Smooth muscle cell (in vitro differentiated cells): ENCODE results near the gene CHSY3. TPM values are rescaled to one million over a fixed set of nuclear protein-coding genes. Genes with fewer than 3 reads are reported as not detected.

Experiments
- DNase-seq: peaks from one replicate; lab custom pipeline; 2025; ENCODE audit not compliant: unreplicated experiment; lab: John Stamatoyannopoulos, UW
- H2AFZ ChIP-seq: fragments of 200-600 bp; sonication (generic); 2 replicates; pipeline ENCODE4 v1.6.0; 2016; ENCODE audit warnings: antibody characterized with exemption, low read depth, mild to moderate bottlenecking
- H3F3A ChIP-seq: fragments of 200-600 bp; sonication (generic); 2 replicates; pipeline ENCODE4 v1.6.0; 2017; ENCODE audit warnings: antibody characterized with exemption, low read depth
- H3K27ac ChIP-seq: fragments of 200-600 bp; sonication (generic); 2 replicates; pipeline ENCODE4 v1.5.1; 2016; ENCODE audit warnings: low read depth, mild to moderate bottlenecking
- H3K27me3 ChIP-seq: fragments of 200-600 bp; sonication (generic); 2 replicates; pipeline ENCODE4 v1.6.1; 2016; ENCODE audit warnings: low read depth, mild to moderate bottlenecking
- H3K36me3 ChIP-seq: fragments of 200-600 bp; sonication (generic); 2 replicates; pipeline ENCODE4 v1.5.1; 2016; ENCODE audit warnings: low read depth
- H3K4me1 ChIP-seq: fragments of 200-600 bp; sonication (generic); 2 replicates; pipeline ENCODE4 v1.5.1; 2016; ENCODE audit warnings: low read depth
- H3K4me2 ChIP-seq: fragments of 200-600 bp; sonication (generic); 2 replicates; pipeline ENCODE4 v1.6.0; 2016; ENCODE audit warnings: mild to moderate bottlenecking
- H3K4me3 ChIP-seq: fragments of 200-600 bp; sonication (generic); 2 replicates; pipeline ENCODE4 v1.5.1; 2016; ENCODE audit warnings: mild to moderate bottlenecking
- H3K79me2 ChIP-seq: fragments of 200-600 bp; sonication (generic); 2 replicates; pipeline ENCODE4 v1.6.0; 2016; ENCODE audit warnings: low read depth, mild to moderate bottlenecking
- H3K9ac ChIP-seq: fragments of 200-600 bp; sonication (generic); 2 replicates; pipeline ENCODE4 v1.6.0; 2016; ENCODE audit warnings: low read depth
- H3K9me3 ChIP-seq: fragments of 200-600 bp; sonication (generic); replicated peaks from 2 replicates; pipeline ENCODE4 v1.5.1; 2016; ENCODE audit warnings: low read depth
- H4K20me1 ChIP-seq: fragments of 200-600 bp; sonication (generic); 2 replicates; pipeline ENCODE4 v1.6.0; 2016; ENCODE audit warnings: low read depth
- CTCF ChIP-seq: fragments of 200-600 bp; sonication (generic); IDR thresholded peaks from 2 replicates; pipeline ENCODE4 v1.5.1; 2017; ENCODE audit warnings: borderline replicate concordance, mild to moderate bottlenecking, antibody characterized with exemption; ENCODE audit not compliant: insufficient read depth, poor library complexity, severe bottlenecking
- WGBS: methylation state at CpG from one replicate; pipeline ENCODE4 v1.1.7; 2016; ENCODE audit warnings: low lambda C conversion rate; 5-methylcytosine and 5-hydroxymethylcytosine counted together
- polyA plus RNA-seq: library from polyadenylated mRNA; unstranded; fragments of >200 nt; fragmentation: Nextera tagmentation; extraction: Ambion mirVana; gene quantifications from 2 replicates; pipeline ENCODE4 v1.2.1, GENCODE V29; 2016
- total RNA-seq: library from RNA; depleted of rRNA; stranded (reverse); fragments of >200 nt; gene quantifications from 2 replicates; pipeline ENCODE4 v1.2.3, GENCODE V29; 2014

CHSY3 gene
- total and polyA plus RNA-seq, 2 experiments from 2014 or later: 12.7 to 15.6 TPM

- peak overlapping the region; percentile 95 for H2AFZ ChIP-seq
- H3K27me3 ChIP-seq: no peaks in the 10 kb centered on the region
- H3K36me3 ChIP-seq: no peaks in the 10 kb centered on the region
- peaks cover 5% of the 10 kb centered on the region for H3F3A ChIP-seq
- peak overlapping the region; percentile 21 for H3K9ac ChIP-seq
- peaks cover 18% of the 10 kb centered on the region for H3K79me2 ChIP-seq
- WGBS: under 1% methylated on average over 67 of the region's 105 CpGs
- DNase-seq: no peak
- H3K9me3 ChIP-seq: no peaks in the 10 kb centered on the region
- TF ChIP-seq CTCF: no peak
- H3K27ac ChIP-seq: no peak overlapping the region
- peaks cover 13% of the 10 kb centered on the region for H4K20me1 ChIP-seq
- H3K4me3 ChIP-seq: peak overlapping the region; percentile 84
- peaks cover 7% of the 10 kb centered on the region for H3K4me1 ChIP-seq
- peak overlapping the region; percentile 98 for H3K4me2 ChIP-seq
Observed at GRCh38 chr5:129904667-129905472, 605 bp downstream of the CHSY3 start.

- Histone ChIP-seq H3K27me3 (no peaks in the 10 kb centered on the region), H4K20me1 (peaks cover 13% of the 10 kb centered on the region), H3K9me3 (no peaks in the 10 kb centered on the region), H3K36me3 (no peaks in the 10 kb centered on the region), H3K9ac (no peak overlapping the region), H3K27ac (no peak overlapping the region), H3K79me2 (peaks cover 18% of the 10 kb centered on the region), H3K4me1 (peaks cover 7% of the 10 kb centered on the region), H2AFZ (peak overlapping the region; percentile 67), H3K4me3 (peak overlapping the region; percentile 84), H3K4me2 (peak overlapping the region; percentile 98), H3F3A (peaks cover 5% of the 10 kb centered on the region)
- TF ChIP-seq CTCF: no peak
- WGBS: under 1% methylated on average over 37 of the region's 37 CpGs
- DNase-seq: no peak
Observed at GRCh38 chr5:129905473-129906176, 1.4 kb downstream of the CHSY3 start.

GRCh38 chr5:129906177-129906887, 2.1 kb downstream of the CHSY3 start:
- Histone ChIP-seq H3K9me3 (no peaks in the 10 kb centered on the region), H4K20me1 (peaks cover 13% of the 10 kb centered on the region), H3K4me2 (peak overlapping the region; percentile 98), H2AFZ (peak overlapping the region; percentile 67), H3K4me3 (peak overlapping the region; percentile 84), H3K79me2 (peaks cover 21% of the 10 kb centered on the region), H3K9ac (no peak overlapping the region), H3K27ac (no peak overlapping the region), H3K36me3 (no peaks in the 10 kb centered on the region), H3K27me3 (no peaks in the 10 kb centered on the region), H3K4me1 (peaks cover 7% of the 10 kb centered on the region), H3F3A (peaks cover 5% of the 10 kb centered on the region)
- peak; percentile 13 for DNase-seq
- no peak for TF ChIP-seq CTCF
- 4% methylated on average over 20 of the region's 20 CpGs for WGBS
